PC-3 (cell line): Measurements from ENCODE around the gene FAM168B. TPM values are rescaled to one million over a fixed set of nuclear protein-coding genes. Genes with fewer than 3 reads are reported as not detected.

ENCODE experiments used
- ATAC-seq: fragments of 200-7000 bp; cut with Tn5 transposase; 2 replicates; pipeline ENCODE4 v1.9.1; 2020; ENCODE audit warnings: mild to moderate bottlenecking, moderate library complexity
- BruUV-seq: library from RNA; stranded (reverse); fragments of 400-500 nt; replicated peaks from 2 replicates; lab custom pipeline; 2021; lab: Mats Ljungman, UMichigan
- CTCF ChIA-PET: fragments of 300-600 bp; sonication (Branson Sonifier 250); formaldehyde crosslinking; loops from one replicate; lab custom pipeline; 2022; ENCODE audit warnings: antibody characterized with exemption; lab: Charles Lee
- POLR2A ChIA-PET: fragments of 300-600 bp; sonication (Branson Sonifier 250); formaldehyde crosslinking; loops from one replicate; lab custom pipeline; 2022; ENCODE audit warnings: antibody characterized with exemption; ENCODE audit not compliant: unreplicated experiment; lab: Charles Lee
- DNase-seq: peaks from one replicate; pipeline ENCODE4 v3.0.0-alpha.2; 2015
- H2AFZ ChIP-seq: fragments of 300-600 bp; sonication (generic); 2 replicates; pipeline ENCODE4 v1.6.0; 2016; ENCODE audit warnings: antibody characterized with exemption, low read length
- H3F3A ChIP-seq: fragments of 300-600 bp; sonication (generic); one replicate; pipeline ENCODE4 v1.6.0; 2017; ENCODE audit warnings: antibody characterized with exemption, low read length, control low read depth, mild to moderate bottlenecking; ENCODE audit not compliant: unreplicated experiment
- H3K27ac ChIP-seq: fragments of 300-600 bp; sonication (generic); 2 replicates; pipeline ENCODE4 v1.5.1; 2016; ENCODE audit warnings: mild to moderate bottlenecking, low read length
- H3K27me3 ChIP-seq: fragments of 300-600 bp; sonication (generic); 2 replicates; pipeline ENCODE4 v1.6.1; 2016; ENCODE audit warnings: low read length, mixed read lengths
- H3K36me3 ChIP-seq: fragments of 300-600 bp; sonication (generic); 2 replicates; pipeline ENCODE4 v1.6.1; 2016; ENCODE audit warnings: low read depth, mixed run types, low read length, mixed read lengths
- H3K4me1 ChIP-seq: fragments of 300-600 bp; sonication (generic); 2 replicates; pipeline ENCODE4 v1.5.1; 2016; ENCODE audit warnings: low read length; ENCODE audit not compliant: insufficient read depth
- H3K4me2 ChIP-seq: fragments of 300-600 bp; sonication (generic); 2 replicates; pipeline ENCODE4 v1.6.0; 2016; ENCODE audit warnings: low read length
- H3K4me3 ChIP-seq: fragments of 300-600 bp; sonication (generic); 2 replicates; pipeline ENCODE4 v1.5.1; 2016; ENCODE audit warnings: mild to moderate bottlenecking, low read length, mixed read lengths
- H3K79me2 ChIP-seq: fragments of 300-600 bp; sonication (generic); 2 replicates; pipeline ENCODE4 v1.6.1; 2017; ENCODE audit warnings: low read length, mixed read lengths
- H3K9ac ChIP-seq: fragments of 300-600 bp; sonication (generic); 2 replicates; pipeline ENCODE4 v1.6.0; 2016; ENCODE audit warnings: mild to moderate bottlenecking, low read length
- H3K9me2 ChIP-seq: fragments of 300-600 bp; sonication (generic); replicated peaks from 2 replicates; pipeline ENCODE4 v1.6.1; 2016; ENCODE audit warnings: mixed run types, low read length, mixed read lengths
- H3K9me3 ChIP-seq: fragments of 300-600 bp; sonication (generic); 2 replicates; pipeline ENCODE4 v1.6.1; 2016; ENCODE audit warnings: low read length, mixed read lengths
- H4K20me1 ChIP-seq: fragments of 300-600 bp; sonication (generic); 2 replicates; pipeline ENCODE4 v1.6.1; 2016; ENCODE audit warnings: low read length, mixed read lengths
- CTCF ChIP-seq: fragments of 300-600 bp; sonication (generic); conservative IDR thresholded peaks from 2 replicates; pipeline ENCODE4 v1.5.1; 2017; ENCODE audit warnings: antibody characterized with exemption, low read depth, mild to moderate bottlenecking, low read length
- EZH2 ChIP-seq: fragments of 300-600 bp; sonication (generic); IDR thresholded peaks from one replicate; pipeline ENCODE4 v1.6.1; 2017; ENCODE audit warnings: antibody characterized with exemption, mild to moderate bottlenecking, low read length; ENCODE audit not compliant: unreplicated experiment
- EZH2phosphoT487 ChIP-seq: fragments of 300-600 bp; sonication (generic); IDR thresholded peaks from 2 replicates; pipeline ENCODE4 v1.6.1; 2018; ENCODE audit warnings: mild to moderate bottlenecking, antibody characterized with exemption, low read length, borderline replicate concordance
- intact Hi-C: fragments of 100-400 bp; cut with micrococcal nuclease; formaldehyde crosslinking; loops from 2 replicates; pipeline ENCODE4 v1.9.0; 2023
- total RNA-seq: library from RNA; depleted of rRNA; stranded (reverse); fragments of >200 nt; gene quantifications from 2 replicates; pipeline ENCODE4 v1.2.3, GENCODE V29; 2014

The FAM168B gene
- total RNA-seq, 1 experiment from 2014 or later, result 91.7 TPM

GRCh38 chr2:131038258-131039100, 54.8 kb downstream of the FAM168B start:
- BruUV-seq, result no TSS peak
- Histone ChIP-seq H3F3A (no peaks in the 10 kb centered on the region), H3K36me3 (no peaks in the 10 kb centered on the region), H3K9ac (no peak overlapping the region), H3K4me1 (no peaks in the 10 kb centered on the region), H3K4me2 (no peak overlapping the region), H3K79me2 (no peaks in the 10 kb centered on the region), H3K4me3 (no peak overlapping the region), H3K27me3 (no peaks in the 10 kb centered on the region), H3K9me3 (no peaks in the 10 kb centered on the region), H3K27ac (no peak overlapping the region), H4K20me1 (no peaks in the 10 kb centered on the region), H2AFZ (no peak overlapping the region), H3K9me2 (no peaks in the 10 kb centered on the region)
- no peak for DNase-seq
- intact Hi-C loops, result no loop called here
- TF ChIP-seq CTCF, result no peak
- TF ChIP-seq EZH2phosphoT487, result no peak
- TF ChIP-seq EZH2, result no peak
- ATAC-seq, result no peak
- CTCF ChIA-PET, result no interaction called here
- POLR2A ChIA-PET, result interaction anchor here (0.6 kb wide), 1 partner anchor 9 kb away, joined by 3 read pairs; no protein-coding TSS in a partner anchor

- Histone ChIP-seq H4K20me1 (no peaks in the 10 kb centered on the region), H3K36me3 (no peaks in the 10 kb centered on the region), H3K9ac (no peak overlapping the region), H3K9me3 (no peaks in the 10 kb centered on the region), H3K9me2 (no peaks in the 10 kb centered on the region), H3K27me3 (no peaks in the 10 kb centered on the region), H3K4me3 (no peak overlapping the region), H3K79me2 (no peaks in the 10 kb centered on the region), H3F3A (no peaks in the 10 kb centered on the region), H3K27ac (no peak overlapping the region), H3K4me2 (no peak overlapping the region), H3K4me1 (no peaks in the 10 kb centered on the region), H2AFZ (no peak overlapping the region)
- ChIA-PET POLR2A (interaction anchor here (0.6 kb wide), 1 partner anchor 10 kb away, joined by 3 read pairs; no protein-coding TSS in a partner anchor), CTCF (no interaction called here)
- no peak for DNase-seq
- BruUV-seq, result no TSS peak
- intact Hi-C loops, result no loop called here
- TF ChIP-seq EZH2phosphoT487 (no peak), EZH2 (no peak), CTCF (no peak)
- ATAC-seq, result no peak
Observed at GRCh38 chr2:131037398-131038257, 55.6 kb downstream of the FAM168B start.
